Measurements from ENCODE around the gene HDAC2.

Gene HDAC2

GRCh38 chr6:113909224-113909856 is 61.6 kb downstream of the HDAC2 start:
- peak; percentile 65 for DNase-seq (ENCODE audit: low read depth)

GRCh38 chr6:113908801-113909200 is 62.1 kb downstream of the HDAC2 start:
- no peak for DNase-seq (ENCODE audit: low read depth)

- DNase-seq (ENCODE audit: low read depth), result no peak
Measured at GRCh38 chr6:113907102-113907815, 63.7 kb downstream of the HDAC2 start.

- DNase-seq (ENCODE audit: low read depth), result no peak
Measured at GRCh38 chr6:113903666-113904330, 67.2 kb downstream of the HDAC2 start.

- no peak for DNase-seq (ENCODE audit: low read depth)
Measured at GRCh38 chr6:113901482-113901881, 69.5 kb downstream of the HDAC2 start.

GRCh38 chr6:113894712-113895674 is 76.0 kb downstream of the HDAC2 start:
- no peak for DNase-seq (ENCODE audit: low read depth)

GRCh38 chr6:113893866-113894265 is 77.1 kb downstream of the HDAC2 start:
- no peak for DNase-seq (ENCODE audit: low read depth)

GRCh38 chr6:113893451-113893850 is 77.5 kb downstream of the HDAC2 start:
- DNase-seq (ENCODE audit: low read depth), result no peak

- DNase-seq (ENCODE audit: low read depth), result no peak
Measured at GRCh38 chr6:113888956-113889630, 81.9 kb downstream of the HDAC2 start.

- no peak for DNase-seq (ENCODE audit: low read depth)
Measured at GRCh38 chr6:113888493-113888892, 82.5 kb downstream of the HDAC2 start.

- no peak for DNase-seq (ENCODE audit: low read depth)
Measured at GRCh38 chr6:113886512-113886911, 84.4 kb downstream of the HDAC2 start.

GRCh38 chr6:113884011-113884410 is 86.9 kb downstream of the HDAC2 start:
- no peak for DNase-seq (ENCODE audit: low read depth)

Data from GM04504 (cell line).